HG03139 (cell line): ENCODE data around the gene MPZL1.
A peak's percentile ranks its signal among the peaks of the same experiment; 100 is the strongest.

ENCODE experiments used
- ATAC-seq: cut with Tn5 transposase; IDR thresholded peaks from one replicate; pipeline ENCODE4 v1.9.1; 2021; ENCODE audit not compliant: unreplicated experiment

MPZL1 gene

GRCh38 chr1:167721617-167722151 lies at the start of gene MPZL1:
Gene MPZL1, plus strand, starts transcription at chr1:167721982. Its CDS starts 170 bp downstream, at chr1:167722152.
- peak; percentile 89 for ATAC-seq

- no peak for ATAC-seq
Observed at GRCh38 chr1:167672831-167673230, 49.0 kb upstream of the MPZL1 start.

- no peak for ATAC-seq
Observed at GRCh38 chr1:167673265-167673664, 48.5 kb upstream of the MPZL1 start.

GRCh38 chr1:167674156-167674555 lies 47.6 kb upstream of the MPZL1 start:
- no peak for ATAC-seq

GRCh38 chr1:167675440-167675839 lies 46.3 kb upstream of the MPZL1 start:
- no peak for ATAC-seq

GRCh38 chr1:167676205-167676915 lies 45.4 kb upstream of the MPZL1 start:
- ATAC-seq: peak; percentile 45

- ATAC-seq: no peak
Observed at GRCh38 chr1:167676916-167677848, 44.6 kb upstream of the MPZL1 start.

GRCh38 chr1:167678422-167678821 lies 43.4 kb upstream of the MPZL1 start:
- ATAC-seq: no peak

- no peak for ATAC-seq
Observed at GRCh38 chr1:167678838-167679237, 42.9 kb upstream of the MPZL1 start.

- no peak for ATAC-seq
Observed at GRCh38 chr1:167679714-167680113, 42.1 kb upstream of the MPZL1 start.

- ATAC-seq: no peak
Observed at GRCh38 chr1:167681024-167681423, 40.8 kb upstream of the MPZL1 start.

GRCh38 chr1:167681451-167682098 lies 40.2 kb upstream of the MPZL1 start:
- no peak for ATAC-seq

- no peak for ATAC-seq
Observed at GRCh38 chr1:167683226-167683625, 38.6 kb upstream of the MPZL1 start.

GRCh38 chr1:167683641-167684502 lies 37.9 kb upstream of the MPZL1 start:
- no peak for ATAC-seq

- no peak for ATAC-seq
Observed at GRCh38 chr1:167685844-167686243, 35.9 kb upstream of the MPZL1 start.

- no peak for ATAC-seq
Observed at GRCh38 chr1:167687919-167688519, 33.8 kb upstream of the MPZL1 start.

- no peak for ATAC-seq
Observed at GRCh38 chr1:167689567-167689920, 32.2 kb upstream of the MPZL1 start.

- ATAC-seq: no peak
Observed at GRCh38 chr1:167690053-167690452, 31.7 kb upstream of the MPZL1 start.

GRCh38 chr1:167693425-167694045 lies 28.2 kb upstream of the MPZL1 start:
- ATAC-seq: no peak

GRCh38 chr1:167694691-167695090 lies 27.1 kb upstream of the MPZL1 start:
- no peak for ATAC-seq
